ENCODE measurements around the gene USH2A.

USH2A gene

GRCh38 chr1:215643592-215644321, 779.5 kb downstream of the USH2A start:
- no peak for DNase-seq (ENCODE audit: low spot score)

GRCh38 chr1:215640429-215641148, 782.7 kb downstream of the USH2A start:
- DNase-seq (ENCODE audit: low spot score): no peak

- DNase-seq (ENCODE audit: low spot score): peak; percentile 66
Measured at GRCh38 chr1:215637041-215637573, 786.1 kb downstream of the USH2A start.

- peak; percentile 80 for DNase-seq (ENCODE audit: low spot score)
Measured at GRCh38 chr1:215636258-215636965, 786.8 kb downstream of the USH2A start.

GRCh38 chr1:215635827-215636226, 787.4 kb downstream of the USH2A start:
- DNase-seq (ENCODE audit: low spot score): no peak

GRCh38 chr1:215631489-215631888, 791.8 kb downstream of the USH2A start:
- DNase-seq (ENCODE audit: low spot score): no peak

- DNase-seq (ENCODE audit: low spot score): no peak
Measured at GRCh38 chr1:215631040-215631439, 792.2 kb downstream of the USH2A start.

GRCh38 chr1:215625949-215626348, 797.3 kb downstream of the USH2A start:
- DNase-seq (ENCODE audit: low spot score): no peak

- no peak for DNase-seq (ENCODE audit: low spot score)
Measured at GRCh38 chr1:215623162-215623561, 800.1 kb downstream of the USH2A start.

- no peak for DNase-seq (ENCODE audit: low spot score)
Measured at GRCh38 chr1:215617979-215618378, 805.3 kb downstream of the USH2A start.

- no peak for DNase-seq (ENCODE audit: low spot score)
Measured at GRCh38 chr1:215612391-215612790, 810.9 kb downstream of the USH2A start.

GRCh38 chr1:215608646-215609045, 814.6 kb downstream of the USH2A start:
- DNase-seq (ENCODE audit: low spot score): no peak

GRCh38 chr1:215607412-215607811, 815.8 kb downstream of the USH2A start:
- DNase-seq (ENCODE audit: low spot score): no peak

GRCh38 chr1:215606564-215607168, 816.6 kb downstream of the USH2A start:
- DNase-seq (ENCODE audit: low spot score): peak; percentile 29

- DNase-seq (ENCODE audit: low spot score): no peak
Measured at GRCh38 chr1:215606036-215606435, 817.2 kb downstream of the USH2A start.

GRCh38 chr1:215605011-215605621, 818.1 kb downstream of the USH2A start:
- no peak for DNase-seq (ENCODE audit: low spot score)

GRCh38 chr1:215603319-215603718, 819.9 kb downstream of the USH2A start:
- DNase-seq (ENCODE audit: low spot score): no peak

- DNase-seq (ENCODE audit: low spot score): no peak
Measured at GRCh38 chr1:215601276-215601675, 822.0 kb downstream of the USH2A start.

GRCh38 chr1:215600867-215601266, 822.4 kb downstream of the USH2A start:
- no peak for DNase-seq (ENCODE audit: low spot score)

GRCh38 chr1:215600258-215600792, 822.9 kb downstream of the USH2A start:
- no peak for DNase-seq (ENCODE audit: low spot score)

GRCh38 chr1:215599418-215600074, 823.7 kb downstream of the USH2A start:
- no peak for DNase-seq (ENCODE audit: low spot score)

Measured in AG08395 (cell line).